ENCODE measurements around the gene AGAP3. TPM values are rescaled to one million over a fixed set of nuclear protein-coding genes. Genes with fewer than 3 reads are reported as not detected.

AGAP3 gene
- total and polyA plus RNA-seq, 2 donors from 2014 or later, result 35.8 to 64.4 TPM

DNA sequence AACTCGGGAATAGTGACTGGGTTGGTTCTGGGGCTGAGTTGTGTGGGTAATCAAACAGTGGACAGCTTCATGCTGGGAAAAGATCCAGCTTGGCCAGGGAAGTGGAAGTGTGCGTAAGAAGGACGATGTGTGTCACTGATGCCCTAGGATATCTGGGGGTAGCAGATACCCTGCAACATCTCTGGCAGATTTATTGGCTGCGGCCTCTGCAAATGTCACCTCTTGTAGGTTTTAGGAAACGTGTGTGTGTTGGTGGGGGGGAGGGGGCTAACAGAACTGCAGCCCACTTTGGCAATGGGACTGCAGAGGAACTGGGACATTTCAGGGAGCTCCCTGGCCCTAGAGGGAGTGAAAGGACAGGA is 965 bp upstream of the AGAP3 start:
- H3K36me3 ChIP-seq (ENCODE audit: control insufficient read depth in 2 of 3, insufficient read depth in 3 of 3, low read length in 3 of 3), result no peaks in the 10 kb centered on the region
- peak overlapping the region in 2 of 3 donors; percentile 8 to 61 for H3K9ac ChIP-seq (ENCODE audit: low read length in 3 of 3)
- H3K4me3 ChIP-seq (ENCODE audit: low read length in 3 of 3), result peak overlapping the region in 1 of 3 donors; percentile 64
- peaks cover 0 to 45% (median 16%) of the 10 kb centered on the region in 3 donors for H3K4me1 ChIP-seq (ENCODE audit: control insufficient read depth in 2 of 3, insufficient read depth in 2 of 3, low read depth in 1 of 3, low read length in 3 of 3)
- H3K27ac ChIP-seq (ENCODE audit: low read depth in 2 of 2, low read length in 2 of 2), result peak overlapping the region in 1 of 2 donors; percentile 86
- intact Hi-C loops (cut with DNase I), result no loop called here
- no peaks in the 10 kb centered on the region for H3K9me3 ChIP-seq (ENCODE audit: control insufficient read depth in 2 of 3, insufficient read depth in 1 of 3, low read length in 3 of 3)
- TF ChIP-seq, protein P1, sequence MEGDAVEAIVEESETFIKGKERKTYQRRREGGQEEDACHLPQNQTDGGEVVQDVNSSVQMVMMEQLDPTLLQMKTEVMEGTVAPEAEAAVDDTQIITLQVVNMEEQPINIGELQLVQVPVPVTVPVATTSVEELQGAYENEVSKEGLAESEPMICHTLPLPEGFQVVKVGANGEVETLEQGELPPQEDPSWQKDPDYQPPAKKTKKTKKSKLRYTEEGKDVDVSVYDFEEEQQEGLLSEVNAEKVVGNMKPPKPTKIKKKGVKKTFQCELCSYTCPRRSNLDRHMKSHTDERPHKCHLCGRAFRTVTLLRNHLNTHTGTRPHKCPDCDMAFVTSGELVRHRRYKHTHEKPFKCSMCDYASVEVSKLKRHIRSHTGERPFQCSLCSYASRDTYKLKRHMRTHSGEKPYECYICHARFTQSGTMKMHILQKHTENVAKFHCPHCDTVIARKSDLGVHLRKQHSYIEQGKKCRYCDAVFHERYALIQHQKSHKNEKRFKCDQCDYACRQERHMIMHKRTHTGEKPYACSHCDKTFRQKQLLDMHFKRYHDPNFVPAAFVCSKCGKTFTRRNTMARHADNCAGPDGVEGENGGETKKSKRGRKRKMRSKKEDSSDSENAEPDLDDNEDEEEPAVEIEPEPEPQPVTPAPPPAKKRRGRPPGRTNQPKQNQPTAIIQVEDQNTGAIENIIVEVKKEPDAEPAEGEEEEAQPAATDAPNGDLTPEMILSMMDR (IDR thresholded peaks at IDR 0.05; ENCODE audit: borderline replicate concordance, extremely low read depth, insufficient read depth), result no peak
- FAIRE-seq (no peak), DNase-seq (no peak)
- H3K27me3 ChIP-seq (ENCODE audit: control insufficient read depth, insufficient read depth, low read length), result no peaks in the 10 kb centered on the region

DNA sequence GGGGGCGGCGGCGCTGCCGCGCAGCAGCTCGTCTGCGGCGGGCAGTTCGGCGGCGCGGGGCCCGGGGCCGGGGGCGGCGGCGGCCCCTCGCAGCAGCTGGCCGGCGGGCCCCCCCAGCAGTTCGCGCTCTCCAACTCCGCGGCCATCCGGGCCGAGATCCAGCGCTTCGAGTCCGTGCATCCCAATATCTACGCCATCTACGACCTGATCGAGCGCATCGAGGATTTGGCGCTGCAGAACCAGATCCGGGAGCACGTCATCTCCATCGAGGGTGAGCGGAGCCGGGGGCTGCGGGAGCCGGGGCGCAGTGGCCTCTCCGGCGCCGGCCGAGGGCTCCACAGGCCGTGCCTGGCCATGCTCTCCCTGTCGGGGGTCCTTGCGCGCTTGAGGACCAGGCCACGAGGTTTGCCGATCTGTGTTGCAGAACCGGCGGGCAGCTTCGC is 548 bp downstream of the AGAP3 start:
- FAIRE-seq, result no peak
- peak overlapping the region; percentile 81 to 88 for H3K27ac ChIP-seq (ENCODE audit: low read depth in 2 of 2, low read length in 2 of 2)

DNA sequence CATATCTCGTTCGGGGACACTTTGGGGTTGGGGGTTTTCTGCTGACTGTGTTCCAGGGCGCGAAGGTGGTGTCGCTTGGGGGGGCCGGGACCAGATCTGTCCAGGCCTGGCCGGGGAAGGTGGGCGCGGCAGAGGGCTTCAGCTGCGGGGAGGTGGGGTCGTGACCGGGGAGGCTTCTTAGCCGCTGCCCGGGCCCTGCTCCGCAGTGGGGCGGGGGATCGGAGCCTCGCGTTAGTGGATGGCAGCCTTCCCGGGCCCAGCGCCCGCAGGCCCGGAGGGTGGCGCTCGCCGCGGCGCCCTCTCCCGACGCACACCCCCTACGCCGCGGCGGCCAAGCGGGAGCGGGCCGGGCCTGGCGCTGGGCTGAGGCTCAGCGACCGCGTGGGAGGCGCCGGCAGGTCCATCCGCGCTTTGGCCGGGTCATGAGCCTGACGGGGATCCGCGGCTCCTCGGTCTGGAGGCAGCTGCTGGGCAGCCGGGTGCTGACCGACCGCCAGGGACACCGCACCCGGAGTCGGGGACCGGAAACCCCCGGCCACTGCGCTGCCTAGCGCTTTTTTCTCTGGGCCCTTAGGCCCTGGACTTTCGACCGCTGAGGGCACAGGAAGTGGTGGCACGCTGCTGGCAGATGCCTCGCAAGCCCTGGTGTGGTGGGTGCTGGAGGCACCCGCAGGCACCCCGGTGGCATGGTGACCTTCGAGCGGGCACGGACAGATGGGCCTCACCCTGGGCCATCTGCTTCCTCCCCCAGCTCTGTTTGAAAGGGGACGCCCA is 1.2 kb downstream of the AGAP3 start:
- FAIRE-seq (no peak), DNase-seq (peak in 4 of 5 donors; percentile 49 to 89 (median 74))
- H3K9me3 ChIP-seq (ENCODE audit: control insufficient read depth in 2 of 3, insufficient read depth in 1 of 3, low read length in 3 of 3), result no peaks in the 10 kb centered on the region
- H3K4me3 ChIP-seq (ENCODE audit: low read length in 3 of 3), result peak overlapping the region; percentile 56 to 79 (median 73)
- TF ChIP-seq, protein P1 (IDR thresholded peaks at IDR 0.05; ENCODE audit: borderline replicate concordance, extremely low read depth, insufficient read depth), result peak; percentile 10
- H3K9ac ChIP-seq (ENCODE audit: low read length in 3 of 3), result peak overlapping the region in 2 of 3 donors; percentile 80 to 88
- H3K27me3 ChIP-seq (ENCODE audit: control insufficient read depth, insufficient read depth, low read length), result no peaks in the 10 kb centered on the region
- H3K4me1 ChIP-seq (ENCODE audit: control insufficient read depth in 2 of 3, insufficient read depth in 2 of 3, low read depth in 1 of 3, low read length in 3 of 3), result peaks cover 0 to 32% (median 20%) of the 10 kb centered on the region in 3 donors
- intact Hi-C loops (cut with DNase I), result no loop called here
- H3K36me3 ChIP-seq (ENCODE audit: control insufficient read depth in 2 of 3, insufficient read depth in 3 of 3, low read length in 3 of 3), result no peaks in the 10 kb centered on the region
- peak overlapping the region; percentile 88 to 89 for H3K27ac ChIP-seq (ENCODE audit: low read depth in 2 of 2, low read length in 2 of 2)

More for the DNA sequence above, 548 bp downstream of the AGAP3 start:
- TF ChIP-seq, protein P1 (IDR thresholded peaks at IDR 0.05; ENCODE audit: borderline replicate concordance, extremely low read depth, insufficient read depth), result no peak
- Histone ChIP-seq H3K4me1 (ENCODE audit: control insufficient read depth in 2 of 3, insufficient read depth in 2 of 3, low read depth in 1 of 3, low read length in 3 of 3) (peaks cover 0 to 38% (median 20%) of the 10 kb centered on the region in 3 donors), H3K9ac (ENCODE audit: low read length in 3 of 3) (peak overlapping the region in 2 of 3 donors; percentile 80 to 88), H3K27me3 (ENCODE audit: control insufficient read depth, insufficient read depth, low read length) (no peaks in the 10 kb centered on the region), H3K9me3 (ENCODE audit: control insufficient read depth in 2 of 3, insufficient read depth in 1 of 3, low read length in 3 of 3) (no peaks in the 10 kb centered on the region), H3K4me3 (ENCODE audit: low read length in 3 of 3) (peak overlapping the region; percentile 56 to 79 (median 73)), H3K36me3 (ENCODE audit: control insufficient read depth in 2 of 3, insufficient read depth in 3 of 3, low read length in 3 of 3) (no peaks in the 10 kb centered on the region)
- peak in 4 of 5 donors; percentile 49 to 85 (median 68) for DNase-seq
- intact Hi-C loops (cut with DNase I), result no loop called here
